Keratinocyte (primary cell): Measurements from ENCODE around the gene CALHM5.

Source experiments
- CTCF ChIP-seq, 3 experiments: IDR thresholded peaks in 1 of 3; conservative IDR thresholded peaks in 1 of 3; optimal IDR thresholded peaks in 1 of 3; 2 replicates in 2 of 3; 3 replicates in 1 of 3; pipeline versions ENCODE3 to v1.5.1; 2011; ENCODE audit warnings: low read length in 3 of 3, mild to moderate bottlenecking in 3 of 3, moderate library complexity in 2 of 3, control low read depth in 1 of 3, inconsistent platforms in 1 of 3; ENCODE audit not compliant: insufficient read depth in 2 of 3; ENCODE audit errors: extremely low read depth in 1 of 3
- EZH2 ChIP-seq: IDR thresholded peaks from one replicate; pipeline ENCODE4 v1.6.1; 2012; ENCODE audit warnings: inconsistent platforms, mild to moderate bottlenecking, low read length, moderate library complexity

DNA sequence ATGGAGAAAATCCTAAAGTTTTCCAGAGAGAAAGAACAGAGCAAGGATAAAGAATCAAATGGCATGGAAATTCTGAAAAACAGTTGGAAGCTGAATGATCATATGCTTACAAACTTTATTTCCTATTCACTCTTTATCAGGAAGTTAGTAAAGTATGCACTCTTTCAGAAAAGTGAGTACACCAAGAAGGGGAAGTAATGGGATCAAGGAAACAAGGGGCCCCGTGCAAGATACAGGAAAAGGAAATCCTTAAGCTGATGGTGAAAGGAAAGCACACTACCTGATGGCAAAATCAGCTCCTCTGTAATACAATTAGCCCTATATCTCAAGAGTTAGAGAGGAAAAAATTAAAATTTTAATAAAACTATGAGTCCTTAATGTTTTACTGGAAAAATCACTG is 36.3 kb upstream of the CALHM5 start:
- TF ChIP-seq EZH2 (no peak), CTCF (optimal IDR thresholded peaks at IDR 0.05 in 1 of 3, IDR thresholded peaks at IDR 0.05 in 1 of 3, conservative IDR thresholded peaks at IDR 0.05 in 1 of 3; ENCODE audit: extremely low read depth in 1 of 3, insufficient read depth in 2 of 3, low read length in 3 of 3) (no peak)
